H1 (cell line): ENCODE data around the gene ITM2A. TPM values are rescaled to one million over a fixed set of nuclear protein-coding genes. Genes with fewer than 3 reads are reported as not detected.

Experiments used
- ASH2L ChIP-seq: fragments of 200-600, 300-600 bp; sonication (generic); IDR thresholded peaks from one replicate; pipeline ENCODE4 v1.7.1; 2017; ENCODE audit warnings: low read length
- CHD1 ChIP-seq: IDR thresholded peaks from 2 replicates; pipeline ENCODE4 v1.6.1; 2012; ENCODE audit warnings: low read depth, low read length, improper control_type of control experiment
- MAFK ChIP-seq: IDR thresholded peaks from 2 replicates; pipeline ENCODE4 v1.6.1; 2012; ENCODE audit warnings: low read depth, mild to moderate bottlenecking, improper control_type of control experiment, low read length
- polyA plus RNA-seq, 7 experiments: library from polyadenylated mRNA; depleted of rRNA in 3 of 7; stranded (reverse) in 5 of 7; unstranded in 2 of 7; fragments of >200 nt in 5 of 7; fragments of 200-250 nt in 2 of 7; gene quantifications; 1 replicate in 5 of 7; 2 replicates in 1 of 7; 4 replicates in 1 of 7; pipeline versions ENCODE4 v1.2.1 to v1.2.3, GENCODE V29; 2011 to 2013; ENCODE audit warnings: missing spikeins in 2 of 7, mixed read lengths in 2 of 7
- total RNA-seq: library from RNA; stranded (reverse); fragmentation: NEBNext Ultra II Directional; extraction: Animal tissue kit (Norgen Biotek cat#: 25700); gene quantifications from 2 replicates; pipeline ENCODE4 v1.2.1, GENCODE V29; 2021

Gene ITM2A
- total and polyA plus RNA-seq, 2 of the 8 experiments (the other 6 are each of a cell fraction or from before 2014, with no cell fraction given) = 35.7 to 52.0 TPM

- TF ChIP-seq CHD1 = no peak
- no peak for TF ChIP-seq MAFK
- TF ChIP-seq ASH2L = no peak
These were observed 4.0 kb upstream of the ITM2A start (continued) for GRCh38 chrX:79371101-79371500.
